Stimulated activated CD8-positive, alpha-beta memory T cell treated with anti-CD3 and anti-CD28 coated beads, Interleukin-7, amount 100 ng/mL, for 24 hours (primary cell): Measurements from ENCODE around the gene LMX1B.

Experiments used
- DNase-seq: peaks from one replicate; pipeline ENCODE4 v3.0.0-alpha.2; 2020; ENCODE audit warnings: low read depth

Gene LMX1B

GRCh38 chr9:126604059-126605055 lies 9.4 kb upstream of the LMX1B start:
- no peak for DNase-seq

GRCh38 chr9:126605792-126606482 lies 7.8 kb upstream of the LMX1B start:
- no peak for DNase-seq

GRCh38 chr9:126606483-126606870 lies 7.3 kb upstream of the LMX1B start:
- no peak for DNase-seq

- no peak for DNase-seq
Measured at GRCh38 chr9:126607086-126607485, 6.6 kb upstream of the LMX1B start.

GRCh38 chr9:126607731-126608130 lies 6.0 kb upstream of the LMX1B start:
- DNase-seq, result no peak

- DNase-seq, result no peak
Measured at GRCh38 chr9:126608551-126608950, 5.2 kb upstream of the LMX1B start.

- DNase-seq, result no peak
Measured at GRCh38 chr9:126609191-126609590, 4.5 kb upstream of the LMX1B start.

- no peak for DNase-seq
Measured at GRCh38 chr9:126609711-126610388, 3.9 kb upstream of the LMX1B start.

- DNase-seq, result no peak
Measured at GRCh38 chr9:126611193-126611591, 2.5 kb upstream of the LMX1B start.

- peak; percentile 41 for DNase-seq
Measured at GRCh38 chr9:126611592-126612325, 2.0 kb upstream of the LMX1B start.

- no peak for DNase-seq
Measured at GRCh38 chr9:126612326-126612812, 1.4 kb upstream of the LMX1B start.

GRCh38 chr9:126612813-126613641 lies 701 bp upstream of the LMX1B start:
- no peak for DNase-seq

GRCh38 chr9:126614088-126614454 lies 343 bp downstream of the LMX1B start:
- no peak for DNase-seq

- no peak for DNase-seq
Measured at GRCh38 chr9:126614455-126615244, 922 bp downstream of the LMX1B start.

- DNase-seq, result no peak
Measured at GRCh38 chr9:126615245-126615790, 1.6 kb downstream of the LMX1B start.

- no peak for DNase-seq
Measured at GRCh38 chr9:126615791-126616447, 2.2 kb downstream of the LMX1B start.

- no peak for DNase-seq
Measured at GRCh38 chr9:126616521-126616976, 2.8 kb downstream of the LMX1B start.

GRCh38 chr9:126617003-126617822 lies 3.5 kb downstream of the LMX1B start:
- DNase-seq, result no peak
